HG02981 (cell line): ENCODE data around the gene MAP3K4.

Experiments
- ATAC-seq: cut with Tn5 transposase; IDR thresholded peaks from one replicate; pipeline ENCODE4 v1.9.1; 2021; ENCODE audit warnings: mild to moderate bottlenecking, moderate library complexity; ENCODE audit not compliant: unreplicated experiment

Gene MAP3K4

DNA sequence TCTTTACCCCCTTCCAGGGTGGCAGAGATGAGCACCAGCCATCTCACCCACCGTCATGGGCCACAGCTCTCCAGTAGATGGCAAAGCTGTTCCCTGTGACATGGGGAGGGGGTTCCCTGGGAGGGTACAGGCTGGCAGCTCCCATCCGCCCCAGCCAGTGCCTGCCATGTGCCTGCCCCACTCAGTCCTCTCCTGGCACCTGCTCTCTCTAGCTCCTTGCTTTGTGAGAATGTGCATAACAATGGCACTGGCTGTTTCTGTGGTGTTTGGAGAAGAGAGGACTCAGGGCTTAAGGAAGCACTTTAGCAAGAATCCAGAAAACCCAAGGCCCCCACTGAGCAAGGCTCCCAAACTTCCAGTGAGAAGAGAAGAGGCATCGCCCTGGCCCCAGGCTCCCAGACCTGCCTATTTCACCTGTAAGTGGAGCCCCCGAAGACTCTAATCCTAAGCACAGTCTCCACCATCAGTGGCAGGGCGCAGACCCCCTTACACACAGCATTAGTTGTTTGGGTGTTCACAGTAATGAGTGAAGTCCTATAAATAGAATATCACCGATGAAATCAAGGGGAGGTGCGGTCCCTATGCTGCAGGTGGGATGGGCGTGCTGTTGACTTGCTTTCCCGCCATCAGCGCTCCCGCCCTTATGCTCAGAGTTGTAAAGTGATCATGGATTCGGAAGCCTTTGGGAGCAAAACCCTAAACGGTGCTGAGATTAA lies 172.1 kb downstream of the MAP3K4 start:
- ATAC-seq, result no peak

- ATAC-seq, result no peak
These were observed 172.6 kb downstream of the MAP3K4 start for GRCh38 chr6:161164182-161164625.

DNA sequence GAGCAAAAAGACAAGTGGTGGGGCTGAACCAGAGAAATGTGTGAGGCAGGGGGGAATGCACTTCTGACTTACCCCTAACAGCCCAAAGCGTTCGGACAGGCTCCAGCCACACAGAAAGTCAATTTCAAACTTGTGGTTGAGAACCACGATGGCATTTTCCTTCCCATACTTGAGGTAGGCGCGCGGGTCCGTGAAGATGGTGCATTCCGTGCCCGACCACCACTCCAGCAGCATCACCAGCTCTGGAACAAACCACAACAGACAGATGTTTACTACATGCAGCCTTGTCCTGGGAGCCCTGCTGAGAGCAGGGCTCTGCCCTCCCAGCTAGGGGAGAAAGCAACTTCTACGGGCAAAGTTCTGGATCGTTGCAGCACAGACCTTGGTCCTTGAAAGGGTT lies 174.6 kb downstream of the MAP3K4 start:
- no peak for ATAC-seq

DNA sequence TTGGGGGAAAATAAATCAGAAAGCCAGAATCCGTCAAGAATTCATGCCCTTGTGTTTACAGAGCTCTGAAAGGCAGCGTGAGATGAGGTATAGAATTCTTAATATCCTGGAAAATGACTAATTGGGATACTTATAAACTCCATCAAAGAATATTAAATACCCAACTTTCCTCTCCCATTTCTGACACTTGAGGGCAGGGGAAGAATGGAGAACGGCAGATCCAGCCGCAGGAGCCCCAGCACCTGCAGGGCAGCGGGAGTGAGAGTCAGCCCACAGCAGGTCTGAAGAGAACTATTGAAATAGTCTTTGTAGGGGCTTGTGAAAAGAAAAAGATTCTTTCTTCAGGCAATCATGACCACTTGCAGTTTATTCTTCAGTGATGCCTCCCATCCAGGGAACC lies 175.1 kb downstream of the MAP3K4 start:
- ATAC-seq, result no peak
